Muscle of arm (tissue), 12 donors: ENCODE results near the gene TRIM6. TPM values are rescaled to one million over a fixed set of nuclear protein-coding genes. Genes with fewer than 3 reads are reported as not detected.

Experiments
- polyA plus RNA-seq, 12 donors: library from polyadenylated mRNA; unstranded; fragments of 120-200 nt; gene quantifications; one replicate each; pipeline ENCODE4 v1.2.1, GENCODE V29; 2013; ENCODE audit not compliant: insufficient read length in 12 of 12

TRIM6 gene
- polyA plus RNA-seq, 12 donors, result 0.93 to 3.6 (median 1.3) TPM; not detected in 2

Other genes with a start within 250 kb of the TRIM6 start
- not detected for gene OR51B6, start 245.1 kb upstream of the TRIM6 start, polyA plus RNA-seq
- gene OR51M1, start 212.8 kb upstream of the TRIM6 start, polyA plus RNA-seq, result not detected
- not detected for gene OR51Q1, start 174.5 kb upstream of the TRIM6 start, polyA plus RNA-seq
- gene OR51I1, start 155.1 kb upstream of the TRIM6 start, polyA plus RNA-seq, result not detected
- not detected for gene OR51I2, start 147.3 kb upstream of the TRIM6 start, polyA plus RNA-seq
- gene OR52D1, start 108.0 kb upstream of the TRIM6 start, polyA plus RNA-seq, result not detected
- gene UBQLN3, start 86.7 kb upstream of the TRIM6 start, polyA plus RNA-seq, result not detected
- under 1 TPM in 10 of 12 donors, not detected in 2; 0.11 to 0.77 (median 0.17) TPM for gene UBQLNL, start 79.9 kb upstream of the TRIM6 start, polyA plus RNA-seq
- gene OR52H1, start 48.1 kb upstream of the TRIM6 start, polyA plus RNA-seq, result under 1 TPM in 1 of 12 donors, not detected in 11; 0.29 TPM
- under 1 TPM in 1 of 12 donors, not detected in 11; 0.17 TPM for gene OR52B6, start 15.8 kb upstream of the TRIM6 start, polyA plus RNA-seq
- gene TRIM34, start 28.4 kb downstream of the TRIM6 start, polyA plus RNA-seq, result 1 to 10 TPM in 10 of 12 donors, not detected in 2; 2.9 to 9.6 (median 4.4) TPM
- gene TRIM5, start 88.4 kb downstream of the TRIM6 start, polyA plus RNA-seq, result 10 to 100 TPM in 11 of 12 donors, not detected in 1; 10.8 to 23.6 (median 14.5) TPM
- 10 to 100 TPM in 4 of 12 donors, 1 to 10 TPM in 7, not detected in 1; 4.5 to 17.5 (median 9.6) TPM for gene TRIM22, start 93.2 kb downstream of the TRIM6 start, polyA plus RNA-seq
- not detected for gene OR56B1, start 139.8 kb downstream of the TRIM6 start, polyA plus RNA-seq
- not detected for gene OR52N4, start 157.6 kb downstream of the TRIM6 start, polyA plus RNA-seq
- not detected for gene OR52N5, start 186.7 kb downstream of the TRIM6 start, polyA plus RNA-seq
- not detected for gene OR52N1, start 194.6 kb downstream of the TRIM6 start, polyA plus RNA-seq
- gene OR52N2, start 212.3 kb downstream of the TRIM6 start, polyA plus RNA-seq, result not detected
- not detected for gene OR52E6, start 245.3 kb downstream of the TRIM6 start, polyA plus RNA-seq